Activated CD4-positive, alpha-beta memory T cell treated with anti-CD3 and anti-CD28 coated beads for 36 hours (primary cell): Measurements from ENCODE around the gene U2SURP. TPM values are rescaled to one million over a fixed set of nuclear protein-coding genes. Genes with fewer than 3 reads are reported as not detected.
"Not testable (repeated sequence)": the region's sequence is repeated elsewhere in the genome, so short reads cannot be mapped to it uniquely, and the experiment has no call there.

Source experiments
- CTCF ChIA-PET: fragments of 350-600 bp; sonication (Branson Sonifier 250); formaldehyde crosslinking; loops from one replicate; lab custom pipeline; 2021; ENCODE audit warnings: antibody characterized with exemption, inconsistent platforms; lab: Charles Lee
- POLR2A ChIA-PET: fragments of 350-600 bp; sonication (Branson Sonifier 250); formaldehyde crosslinking; loops from one replicate; lab custom pipeline; 2021; ENCODE audit warnings: antibody characterized with exemption; lab: Charles Lee
- DNase-seq: peaks from one replicate; pipeline ENCODE4 v3.0.0-alpha.2; 2020
- H3K27ac Mint-ChIP-seq: one replicate; pipeline ENCODE4 v1.8.0; 2021; ENCODE audit warnings: mixed read lengths
- H3K27me3 Mint-ChIP-seq: one replicate; pipeline ENCODE4 v1.8.0; 2021; ENCODE audit warnings: mixed read lengths
- H3K36me3 Mint-ChIP-seq: one replicate; pipeline ENCODE4 v1.8.0; 2021; ENCODE audit warnings: mixed read lengths
- H3K4me1 Mint-ChIP-seq: one replicate; pipeline ENCODE4 v1.8.0; 2021; ENCODE audit warnings: low read depth, mixed read lengths
- H3K4me3 Mint-ChIP-seq: one replicate; pipeline ENCODE4 v1.8.0; 2021; ENCODE audit warnings: mild to moderate bottlenecking, mixed read lengths
- H3K9me3 Mint-ChIP-seq: one replicate; pipeline ENCODE4 v1.8.0; 2021; ENCODE audit warnings: mixed read lengths
- intact Hi-C: fragments of 100-400 bp; cut with micrococcal nuclease; formaldehyde crosslinking; loops from one replicate; pipeline ENCODE4 v1.15.1; 2023
- total RNA-seq, 2 experiments: library from RNA; stranded (reverse); gene quantifications; one replicate each; pipeline ENCODE4 v1.2.3, GENCODE V29; 2021

Gene U2SURP
- total RNA-seq, 2 experiments from 2014 or later: 178 to 182 TPM

GRCh38 chr3:143024351-143024960, 23.1 kb downstream of the U2SURP start:
- ChIA-PET CTCF (no interaction called here), POLR2A (no interaction called here)
- no peaks in the 10 kb centered on the region for H3K9me3 Mint-ChIP-seq
- intact Hi-C loops: no loop called here
- H3K4me3 Mint-ChIP-seq: no peak overlapping the region
- H3K36me3 Mint-ChIP-seq: peaks cover 59% of the 10 kb centered on the region
- H3K27me3 Mint-ChIP-seq: no peaks in the 10 kb centered on the region
- no peak for DNase-seq
- no peaks in the 10 kb centered on the region for H3K4me1 Mint-ChIP-seq
- H3K27ac Mint-ChIP-seq: no peak overlapping the region

GRCh38 chr3:143031327-143031726, 30.0 kb downstream of the U2SURP start:
- H3K4me3 Mint-ChIP-seq: no peak overlapping the region
- peaks cover 7% of the 10 kb centered on the region for H3K4me1 Mint-ChIP-seq
- ChIA-PET POLR2A (no interaction called here), CTCF (interaction anchor here (1.1 kb wide), 1 partner anchor 16 kb away, joined by 3 read pairs; no protein-coding TSS in a partner anchor)
- H3K27me3 Mint-ChIP-seq: no peaks in the 10 kb centered on the region
- intact Hi-C loops: no loop called here
- peaks cover 50% of the 10 kb centered on the region for H3K36me3 Mint-ChIP-seq
- no peaks in the 10 kb centered on the region for H3K9me3 Mint-ChIP-seq
- DNase-seq: no peak
- no peak overlapping the region for H3K27ac Mint-ChIP-seq

- H3K4me1 Mint-ChIP-seq: peaks cover 13% of the 10 kb centered on the region
- H3K27ac Mint-ChIP-seq, POLR2A ChIA-PET, H3K27me3 Mint-ChIP-seq, H3K4me3 Mint-ChIP-seq, DNase-seq, intact Hi-C loops, H3K9me3 Mint-ChIP-seq: not testable (repeated sequence)
- CTCF ChIA-PET: interaction anchor here (1.1 kb wide), 1 partner anchor 16 kb away, joined by 3 read pairs; no protein-coding TSS in a partner anchor
- H3K36me3 Mint-ChIP-seq: peaks cover 53% of the 10 kb centered on the region
Observed at GRCh38 chr3:143031796-143032387, 30.5 kb downstream of the U2SURP start.

- no peak for DNase-seq
- Mint-ChIP-seq H3K4me3 (no peak overlapping the region), H3K36me3 (peaks cover 49% of the 10 kb centered on the region), H3K27ac (no peak overlapping the region), H3K27me3 (no peaks in the 10 kb centered on the region), H3K4me1 (peaks cover 14% of the 10 kb centered on the region), H3K9me3 (no peaks in the 10 kb centered on the region)
- intact Hi-C loops: no loop called here
- POLR2A ChIA-PET: no interaction called here
- CTCF ChIA-PET: no interaction called here
Observed at GRCh38 chr3:143035466-143036211, 34.3 kb downstream of the U2SURP start.

- intact Hi-C loops: no loop called here
- POLR2A ChIA-PET: no interaction called here
- no peaks in the 10 kb centered on the region for H3K27me3 Mint-ChIP-seq
- H3K27ac Mint-ChIP-seq: peak overlapping the region; percentile 25
- H3K4me3 Mint-ChIP-seq: no peak overlapping the region
- H3K4me1 Mint-ChIP-seq: peaks cover 14% of the 10 kb centered on the region
- H3K9me3 Mint-ChIP-seq: no peaks in the 10 kb centered on the region
- no peak for DNase-seq
- peaks cover 45% of the 10 kb centered on the region for H3K36me3 Mint-ChIP-seq
- CTCF ChIA-PET: no interaction called here
Observed at GRCh38 chr3:143036557-143036956, 35.2 kb downstream of the U2SURP start.

- ChIA-PET CTCF (interaction anchor here (1.8 kb wide), 1 partner anchor 9 kb away, joined by 5 read pairs; no protein-coding TSS in a partner anchor), POLR2A (no interaction called here)
- DNase-seq: no peak
- Mint-ChIP-seq H3K27me3 (no peaks in the 10 kb centered on the region), H3K9me3 (no peaks in the 10 kb centered on the region), H3K36me3 (peaks cover 42% of the 10 kb centered on the region), H3K4me1 (peaks cover 14% of the 10 kb centered on the region), H3K27ac (no peak overlapping the region), H3K4me3 (no peak overlapping the region)
- intact Hi-C loops: no loop called here
Observed at GRCh38 chr3:143037867-143038266, 36.5 kb downstream of the U2SURP start.

GRCh38 chr3:143040261-143040879, 39.0 kb downstream of the U2SURP start:
- POLR2A ChIA-PET: no interaction called here
- intact Hi-C loops: no loop called here
- peaks cover 12% of the 10 kb centered on the region for H3K4me1 Mint-ChIP-seq
- H3K36me3 Mint-ChIP-seq: peaks cover 39% of the 10 kb centered on the region
- no peaks in the 10 kb centered on the region for H3K9me3 Mint-ChIP-seq
- H3K4me3 Mint-ChIP-seq: no peak overlapping the region
- CTCF ChIA-PET: interaction anchor here (0.7 to 1.4 kb wide), 5 partner anchors 10 to 634 kb away, joined by 3 to 9 read pairs (median 6); no protein-coding TSS in a partner anchor
- DNase-seq: no peak
- no peak overlapping the region for H3K27ac Mint-ChIP-seq
- H3K27me3 Mint-ChIP-seq: no peaks in the 10 kb centered on the region

GRCh38 chr3:143041903-143042302, 40.5 kb downstream of the U2SURP start:
- POLR2A ChIA-PET: no interaction called here
- H3K4me1 Mint-ChIP-seq: peaks cover under 1% of the 10 kb centered on the region
- CTCF ChIA-PET: interaction anchor here (0.6 to 1.7 kb wide), 3 partner anchors 13 to 629 kb away, joined by 3 to 4 read pairs (median 3); no protein-coding TSS in a partner anchor
- no peak for DNase-seq
- no peak overlapping the region for H3K27ac Mint-ChIP-seq
- no peak overlapping the region for H3K4me3 Mint-ChIP-seq
- no peaks in the 10 kb centered on the region for H3K9me3 Mint-ChIP-seq
- intact Hi-C loops: no loop called here
- H3K36me3 Mint-ChIP-seq: peaks cover 32% of the 10 kb centered on the region
- H3K27me3 Mint-ChIP-seq: no peaks in the 10 kb centered on the region

GRCh38 chr3:143045639-143046038, 44.3 kb downstream of the U2SURP start:
- H3K27me3 Mint-ChIP-seq: no peaks in the 10 kb centered on the region
- DNase-seq: no peak
- peaks cover 33% of the 10 kb centered on the region for H3K36me3 Mint-ChIP-seq
- intact Hi-C loops: no loop called here
- no peaks in the 10 kb centered on the region for H3K4me1 Mint-ChIP-seq
- CTCF ChIA-PET: no interaction called here
- H3K9me3 Mint-ChIP-seq: no peaks in the 10 kb centered on the region
- POLR2A ChIA-PET: interaction anchor here (0.6 kb wide), 1 partner anchor 243 kb away, joined by 3 read pairs; no protein-coding TSS in a partner anchor
- H3K27ac Mint-ChIP-seq: no peak overlapping the region
- no peak overlapping the region for H3K4me3 Mint-ChIP-seq

- H3K36me3 Mint-ChIP-seq: peaks cover 35% of the 10 kb centered on the region
- H3K27me3 Mint-ChIP-seq, POLR2A ChIA-PET, H3K9me3 Mint-ChIP-seq, intact Hi-C loops, CTCF ChIA-PET, H3K4me3 Mint-ChIP-seq, H3K27ac Mint-ChIP-seq, DNase-seq, H3K4me1 Mint-ChIP-seq: not testable (repeated sequence)
Observed at GRCh38 chr3:143046075-143046474, 44.7 kb downstream of the U2SURP start.

- H3K9me3 Mint-ChIP-seq: no peaks in the 10 kb centered on the region
- no peaks in the 10 kb centered on the region for H3K27me3 Mint-ChIP-seq
Observed at GRCh38 chr3:143054011-143054410, 52.6 kb downstream of the U2SURP start.

GRCh38 chr3:143056372-143056771, 55.0 kb downstream of the U2SURP start:
- Mint-ChIP-seq H3K9me3 (no peaks in the 10 kb centered on the region), H3K36me3 (peaks cover 54% of the 10 kb centered on the region), H3K27ac (no peak overlapping the region), H3K27me3 (no peaks in the 10 kb centered on the region), H3K4me1 (peaks cover 17% of the 10 kb centered on the region), H3K4me3 (no peak overlapping the region)
- ChIA-PET CTCF (interaction anchor here (2.5 kb wide), 1 partner anchor 16 kb away, joined by 9 read pairs; no protein-coding TSS in a partner anchor), POLR2A (no interaction called here)
- intact Hi-C loops: no loop called here
- no peak for DNase-seq

More at GRCh38 chr3:143054011-143054410, 52.6 kb downstream of the U2SURP start:
- Mint-ChIP-seq H3K4me3 (no peak overlapping the region), H3K27ac (no peak overlapping the region), H3K4me1 (no peaks in the 10 kb centered on the region), H3K36me3 (peaks cover 61% of the 10 kb centered on the region)
- ChIA-PET CTCF (interaction anchor here (1.2 kb wide), 1 partner anchor 12 kb away, joined by 3 read pairs; no protein-coding TSS in a partner anchor), POLR2A (no interaction called here)
- no peak for DNase-seq
- intact Hi-C loops: loop anchor here (5.0 kb wide), 1 partner anchor 37 kb away; no protein-coding TSS in a partner anchor
